Progenitor cell of endocrine pancreas (in vitro differentiated cells): Measurements from ENCODE around the gene LRRC75B. TPM values are rescaled to one million over a fixed set of nuclear protein-coding genes. Genes with fewer than 3 reads are reported as not detected.
A peak's percentile ranks its signal among the peaks of the same experiment; 100 is the strongest.
"Not testable (repeated sequence)": the region's sequence is repeated elsewhere in the genome, so short reads cannot be mapped to it uniquely, and the experiment has no call there.

Source experiments
- DNase-seq: peaks from one replicate; pipeline ENCODE4 v3.0.0; 2021; ENCODE audit warnings: low spot score; ENCODE audit not compliant: unreplicated experiment
- H3K27ac Mint-ChIP-seq: 2 replicates; pipeline ENCODE4 v1.8.0; 2021; ENCODE audit warnings: mild to moderate bottlenecking, moderate library complexity, mixed read lengths
- H3K27me3 Mint-ChIP-seq: 2 replicates; pipeline ENCODE4 v1.8.0; 2021; ENCODE audit warnings: mixed read lengths
- H3K36me3 Mint-ChIP-seq: 2 replicates; pipeline ENCODE4 v1.8.0; 2022; ENCODE audit warnings: mixed read lengths; ENCODE audit not compliant: insufficient read depth
- H3K4me1 Mint-ChIP-seq: 2 replicates; pipeline ENCODE4 v1.8.0; 2021; ENCODE audit warnings: low read depth, mixed read lengths
- H3K4me3 Mint-ChIP-seq: 2 replicates; pipeline ENCODE4 v1.8.0; 2021; ENCODE audit warnings: low read depth, mild to moderate bottlenecking, moderate library complexity, mixed read lengths
- H3K9me3 Mint-ChIP-seq: 2 replicates; pipeline ENCODE4 v1.8.0; 2021; ENCODE audit warnings: low read depth, mixed read lengths
- total RNA-seq: library from RNA; stranded (reverse); gene quantifications from 2 replicates; pipeline ENCODE4 v1.2.1, GENCODE V29; 2021
- TF ChIP-seq, protein P1 (sequence below): fragments of 200-600 bp; sonication (generic); IDR thresholded peaks from one replicate; pipeline ENCODE4 v1.5.0; 2021; ENCODE audit warnings: antibody characterized with exemption, mild to moderate bottlenecking; ENCODE audit not compliant: unreplicated experiment

Gene LRRC75B
- total RNA-seq, 1 donor from 2014 or later = 24.6 TPM

DNA sequence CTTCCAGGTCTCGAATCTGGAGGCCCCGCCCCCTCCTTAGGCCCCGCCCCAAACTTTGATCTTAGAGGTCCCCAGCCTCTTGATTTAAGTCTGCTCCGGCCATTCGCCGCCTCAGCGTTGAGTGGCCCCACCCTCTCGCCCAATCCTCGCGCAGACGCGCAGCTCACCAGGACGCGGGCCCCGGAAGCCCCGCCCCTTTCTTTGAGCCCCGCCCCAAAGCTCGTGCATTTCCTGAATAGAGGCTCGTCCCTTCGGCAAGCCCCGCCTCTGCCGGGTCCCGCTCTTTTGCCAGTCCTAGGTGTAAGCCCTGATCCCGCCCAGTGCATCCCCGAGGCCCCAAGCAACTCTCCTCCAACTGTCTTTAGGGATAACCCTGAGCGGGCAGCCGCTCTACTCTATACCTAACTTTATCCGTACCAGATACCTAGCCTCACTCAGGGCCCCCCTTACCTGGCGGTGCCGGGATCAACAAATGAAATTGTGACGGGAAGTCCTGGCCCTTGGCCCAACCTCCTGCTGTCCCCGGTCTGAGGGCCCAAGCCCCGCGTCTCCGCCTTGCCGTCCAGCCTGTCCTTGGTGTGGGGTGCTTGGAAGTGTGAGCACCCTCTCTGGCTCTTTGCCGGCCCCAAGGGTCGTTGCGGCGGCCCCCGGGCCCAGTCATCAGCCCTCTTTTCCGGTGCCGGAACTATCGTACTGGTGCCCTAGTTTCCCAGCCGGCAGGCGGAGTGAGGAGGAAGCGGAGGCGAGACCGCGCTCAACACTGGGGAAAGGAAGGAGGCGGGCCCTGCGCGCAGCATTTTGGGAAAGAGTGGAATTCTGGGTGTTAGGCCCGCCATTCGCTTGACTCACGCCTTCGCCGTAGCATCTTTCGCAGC is 37.5 kb downstream of the LRRC75B start, which contains the start of gene SNRPD3:
Gene SNRPD3 (plus strand): TSS at position 835 of the 875 bp plus-strand sequence. CDS start 1,676 bp downstream, outside the sequence.
- TF ChIP-seq, protein P1, sequence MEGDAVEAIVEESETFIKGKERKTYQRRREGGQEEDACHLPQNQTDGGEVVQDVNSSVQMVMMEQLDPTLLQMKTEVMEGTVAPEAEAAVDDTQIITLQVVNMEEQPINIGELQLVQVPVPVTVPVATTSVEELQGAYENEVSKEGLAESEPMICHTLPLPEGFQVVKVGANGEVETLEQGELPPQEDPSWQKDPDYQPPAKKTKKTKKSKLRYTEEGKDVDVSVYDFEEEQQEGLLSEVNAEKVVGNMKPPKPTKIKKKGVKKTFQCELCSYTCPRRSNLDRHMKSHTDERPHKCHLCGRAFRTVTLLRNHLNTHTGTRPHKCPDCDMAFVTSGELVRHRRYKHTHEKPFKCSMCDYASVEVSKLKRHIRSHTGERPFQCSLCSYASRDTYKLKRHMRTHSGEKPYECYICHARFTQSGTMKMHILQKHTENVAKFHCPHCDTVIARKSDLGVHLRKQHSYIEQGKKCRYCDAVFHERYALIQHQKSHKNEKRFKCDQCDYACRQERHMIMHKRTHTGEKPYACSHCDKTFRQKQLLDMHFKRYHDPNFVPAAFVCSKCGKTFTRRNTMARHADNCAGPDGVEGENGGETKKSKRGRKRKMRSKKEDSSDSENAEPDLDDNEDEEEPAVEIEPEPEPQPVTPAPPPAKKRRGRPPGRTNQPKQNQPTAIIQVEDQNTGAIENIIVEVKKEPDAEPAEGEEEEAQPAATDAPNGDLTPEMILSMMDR = no peak
- Mint-ChIP-seq H3K36me3 (peaks cover 8% of the 10 kb centered on the region), H3K9me3 (no peaks in the 10 kb centered on the region), H3K27ac (peak within 1 kb of the TSS; percentile 96), H3K4me1 (peaks cover 30% of the 10 kb centered on the region), H3K4me3 (peak within 1 kb of the TSS; percentile 99), H3K27me3 (no peaks in the 10 kb centered on the region)
- peak; percentile 99 for DNase-seq

DNA sequence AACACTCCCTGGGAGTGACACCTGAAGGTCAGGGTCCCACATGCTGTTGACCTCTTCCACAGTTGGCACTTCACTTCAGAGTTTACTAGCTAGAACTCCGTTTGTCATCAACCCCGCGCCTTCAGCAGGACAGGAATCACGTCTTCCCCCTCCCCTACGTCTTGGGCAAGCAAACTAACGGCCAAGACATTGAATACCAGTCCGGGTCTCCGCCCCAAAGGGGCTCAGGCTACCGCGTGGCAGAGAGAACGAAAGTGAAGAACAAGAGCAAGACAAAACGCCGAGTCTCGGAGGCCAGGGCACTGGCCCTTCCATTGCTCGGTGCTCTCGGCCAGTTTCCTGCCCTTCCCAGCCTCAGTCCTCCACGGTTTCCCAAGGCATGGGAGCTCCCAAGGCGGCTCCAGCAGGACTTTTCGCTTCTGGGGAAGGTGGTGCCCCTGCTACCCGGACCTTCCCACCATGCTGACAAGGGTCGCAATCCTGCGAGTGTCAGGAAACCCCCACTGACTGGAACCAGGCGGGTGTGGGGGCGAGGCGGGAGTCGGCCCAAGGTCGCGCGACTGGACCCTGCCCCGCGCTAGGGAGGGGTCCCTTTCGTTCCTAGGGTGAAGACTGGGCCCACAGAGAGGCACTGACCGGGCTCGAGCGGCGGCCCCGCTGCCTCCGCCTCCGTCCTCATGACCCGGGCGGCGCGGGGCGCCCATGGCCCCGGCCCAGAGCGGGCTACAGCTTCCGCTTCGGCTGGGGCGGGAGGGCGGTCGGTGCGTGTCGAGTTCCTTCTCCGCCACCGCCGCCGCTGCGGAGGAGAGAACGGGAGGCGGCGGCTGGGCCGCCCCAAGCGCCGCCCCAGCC is 38.3 kb downstream of the LRRC75B start, which contains the start of gene GUCD1:
Gene GUCD1 (minus strand): TSS at position 826 of the 852 bp plus-strand sequence. CDS start 147 bp downstream, at position 679.
- Mint-ChIP-seq H3K9me3 (no peaks in the 10 kb centered on the region), H3K4me1 (peaks cover 30% of the 10 kb centered on the region), H3K36me3 (peaks cover 8% of the 10 kb centered on the region), H3K4me3 (peak within 1 kb of the TSS; percentile 99), H3K27ac (peak within 1 kb of the TSS; percentile 96), H3K27me3 (no peaks in the 10 kb centered on the region)
- TF ChIP-seq, protein P1 = no peak
- no peak for DNase-seq

DNA sequence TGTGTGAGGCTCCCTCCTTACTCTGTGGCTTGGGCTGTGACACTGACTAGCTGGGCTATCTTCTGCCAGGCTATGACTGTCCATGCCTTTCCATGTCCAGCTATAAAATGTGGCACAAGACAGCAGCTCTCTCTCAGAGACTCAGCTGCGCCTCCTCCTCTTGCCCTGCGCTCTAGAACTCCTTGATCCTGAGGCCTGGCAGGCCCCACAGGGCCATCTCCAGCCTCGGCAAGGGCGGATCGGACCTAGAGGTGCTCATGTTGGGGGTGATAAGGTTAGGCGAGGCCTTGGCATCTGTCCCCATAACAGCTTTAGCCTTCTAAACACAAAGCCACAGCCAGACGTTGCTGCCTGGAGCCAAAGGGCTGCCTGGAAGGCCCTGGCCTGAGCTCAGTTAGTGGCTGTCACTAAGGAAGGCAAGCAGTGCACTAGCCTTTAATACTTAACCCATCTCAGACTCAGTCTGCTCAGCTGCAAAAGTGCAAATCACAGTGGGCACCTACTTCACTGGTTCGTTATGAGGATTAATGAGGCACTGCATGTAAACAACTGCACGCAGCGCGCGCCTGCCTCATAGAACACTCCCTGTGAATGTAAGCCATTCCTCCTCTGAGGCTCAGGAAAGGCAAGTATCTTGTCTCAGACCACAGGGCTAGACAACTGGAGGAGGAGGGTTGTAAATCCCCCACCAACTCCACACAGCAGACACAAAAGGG is 39.1 kb downstream of the LRRC75B start:
- TF ChIP-seq, protein P1 = no peak
- Mint-ChIP-seq H3K27me3 (no peaks in the 10 kb centered on the region), H3K4me3 (peak overlapping the region; percentile 99), H3K9me3 (no peaks in the 10 kb centered on the region), H3K36me3 (peaks cover 8% of the 10 kb centered on the region), H3K27ac (peak overlapping the region; percentile 93), H3K4me1 (peaks cover 30% of the 10 kb centered on the region)
- DNase-seq = no peak

DNA sequence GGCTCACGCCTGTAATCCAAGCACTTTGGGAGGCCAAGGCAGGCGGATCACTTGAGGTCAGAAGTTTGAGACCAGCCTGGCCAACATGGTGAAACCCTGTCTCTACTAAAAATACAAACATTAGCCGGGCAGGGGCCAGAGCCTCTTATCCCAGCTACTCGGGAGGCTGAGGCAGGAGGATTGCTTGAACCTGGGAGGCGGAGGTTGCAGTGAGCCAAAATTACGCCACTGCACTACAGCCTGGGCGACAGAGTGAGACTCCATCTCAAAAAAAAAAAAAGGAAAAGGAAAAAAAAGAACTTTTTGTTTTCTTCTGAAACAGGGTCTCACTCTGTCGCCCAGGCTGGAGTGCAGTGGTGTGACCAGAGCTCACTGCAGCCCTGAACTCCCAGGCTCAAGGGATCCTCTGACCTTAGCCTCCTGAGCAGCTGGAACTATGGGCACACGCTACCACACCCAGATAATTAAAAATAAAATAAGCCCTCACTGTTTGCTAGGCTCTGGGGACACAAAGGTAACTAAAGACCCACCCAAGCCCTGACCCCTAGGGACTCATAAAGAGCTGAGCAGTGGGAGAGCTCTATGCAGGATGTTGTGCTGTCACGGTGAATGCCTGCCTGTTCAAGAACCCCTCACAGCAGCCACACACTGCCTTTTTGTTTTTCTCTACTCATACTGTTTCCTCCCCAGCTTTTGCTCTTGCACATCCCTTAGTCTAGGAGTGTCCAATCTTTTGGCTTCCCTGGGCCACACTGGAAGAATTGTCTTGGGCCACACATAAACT is 40.2 kb downstream of the LRRC75B start:
- H3K27ac Mint-ChIP-seq = peak overlapping the region; percentile 81
- not testable (repeated sequence) for H3K9me3 Mint-ChIP-seq, H3K27me3 Mint-ChIP-seq, H3K4me3 Mint-ChIP-seq, H3K36me3 Mint-ChIP-seq, DNase-seq
- H3K4me1 Mint-ChIP-seq = peaks cover 26% of the 10 kb centered on the region

- Mint-ChIP-seq H3K27ac (peak overlapping the region; percentile 9), H3K27me3 (no peaks in the 10 kb centered on the region), H3K4me1 (peaks cover 13% of the 10 kb centered on the region), H3K4me3 (no peak overlapping the region), H3K9me3 (no peaks in the 10 kb centered on the region), H3K36me3 (peaks cover 9% of the 10 kb centered on the region)
- TF ChIP-seq, protein P1 = no peak
- DNase-seq = no peak
These were observed 41.9 kb downstream of the LRRC75B start for GRCh38 chr22:24550902-24551435.
